Measurements from ENCODE around the gene FBXL7.

DNA sequence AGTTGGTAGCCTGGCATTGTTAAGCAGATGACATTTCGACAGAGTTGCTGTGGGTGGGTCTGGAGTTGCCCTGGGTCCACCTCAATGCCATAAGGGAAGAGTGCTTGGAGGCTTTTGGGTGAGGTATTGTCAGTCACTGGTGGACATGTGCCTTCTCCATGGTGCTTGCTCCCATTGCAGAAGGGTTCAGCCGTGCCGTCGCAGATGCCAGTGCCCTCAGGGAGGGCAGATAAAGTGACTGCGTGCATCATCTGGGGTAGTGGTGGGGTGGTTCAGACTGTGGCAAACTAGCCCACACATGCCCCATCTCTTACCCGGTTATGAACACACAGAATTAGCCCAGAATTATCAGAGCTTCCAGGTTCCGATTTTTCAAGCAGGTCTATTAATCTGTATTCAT is 71.6 kb downstream of the FBXL7 start:
- TF ChIP-seq, protein P1, sequence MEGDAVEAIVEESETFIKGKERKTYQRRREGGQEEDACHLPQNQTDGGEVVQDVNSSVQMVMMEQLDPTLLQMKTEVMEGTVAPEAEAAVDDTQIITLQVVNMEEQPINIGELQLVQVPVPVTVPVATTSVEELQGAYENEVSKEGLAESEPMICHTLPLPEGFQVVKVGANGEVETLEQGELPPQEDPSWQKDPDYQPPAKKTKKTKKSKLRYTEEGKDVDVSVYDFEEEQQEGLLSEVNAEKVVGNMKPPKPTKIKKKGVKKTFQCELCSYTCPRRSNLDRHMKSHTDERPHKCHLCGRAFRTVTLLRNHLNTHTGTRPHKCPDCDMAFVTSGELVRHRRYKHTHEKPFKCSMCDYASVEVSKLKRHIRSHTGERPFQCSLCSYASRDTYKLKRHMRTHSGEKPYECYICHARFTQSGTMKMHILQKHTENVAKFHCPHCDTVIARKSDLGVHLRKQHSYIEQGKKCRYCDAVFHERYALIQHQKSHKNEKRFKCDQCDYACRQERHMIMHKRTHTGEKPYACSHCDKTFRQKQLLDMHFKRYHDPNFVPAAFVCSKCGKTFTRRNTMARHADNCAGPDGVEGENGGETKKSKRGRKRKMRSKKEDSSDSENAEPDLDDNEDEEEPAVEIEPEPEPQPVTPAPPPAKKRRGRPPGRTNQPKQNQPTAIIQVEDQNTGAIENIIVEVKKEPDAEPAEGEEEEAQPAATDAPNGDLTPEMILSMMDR (conservative IDR thresholded peaks at IDR 0.05; ENCODE audit: low read depth in 2 of 2): no peak
- TF ChIP-seq EZH2 (IDR thresholded peaks at IDR 0.05; ENCODE audit: low read depth, unreplicated experiment) (no peak), EZH2phosphoT487 (IDR thresholded peaks at IDR 0.05; ENCODE audit: unreplicated experiment) (no peak), POLR2AphosphoS5 (IDR thresholded peaks at IDR 0.05; ENCODE audit: low read depth) (no peak), CREB1 (CRISPR knock-in tag; IDR thresholded peaks at IDR 0.05; ENCODE audit: low read depth) (no peak), STAT1 (IDR thresholded peaks at IDR 0.05; ENCODE audit: unreplicated experiment) (no peak)
- TF ChIP-seq, protein P2, sequence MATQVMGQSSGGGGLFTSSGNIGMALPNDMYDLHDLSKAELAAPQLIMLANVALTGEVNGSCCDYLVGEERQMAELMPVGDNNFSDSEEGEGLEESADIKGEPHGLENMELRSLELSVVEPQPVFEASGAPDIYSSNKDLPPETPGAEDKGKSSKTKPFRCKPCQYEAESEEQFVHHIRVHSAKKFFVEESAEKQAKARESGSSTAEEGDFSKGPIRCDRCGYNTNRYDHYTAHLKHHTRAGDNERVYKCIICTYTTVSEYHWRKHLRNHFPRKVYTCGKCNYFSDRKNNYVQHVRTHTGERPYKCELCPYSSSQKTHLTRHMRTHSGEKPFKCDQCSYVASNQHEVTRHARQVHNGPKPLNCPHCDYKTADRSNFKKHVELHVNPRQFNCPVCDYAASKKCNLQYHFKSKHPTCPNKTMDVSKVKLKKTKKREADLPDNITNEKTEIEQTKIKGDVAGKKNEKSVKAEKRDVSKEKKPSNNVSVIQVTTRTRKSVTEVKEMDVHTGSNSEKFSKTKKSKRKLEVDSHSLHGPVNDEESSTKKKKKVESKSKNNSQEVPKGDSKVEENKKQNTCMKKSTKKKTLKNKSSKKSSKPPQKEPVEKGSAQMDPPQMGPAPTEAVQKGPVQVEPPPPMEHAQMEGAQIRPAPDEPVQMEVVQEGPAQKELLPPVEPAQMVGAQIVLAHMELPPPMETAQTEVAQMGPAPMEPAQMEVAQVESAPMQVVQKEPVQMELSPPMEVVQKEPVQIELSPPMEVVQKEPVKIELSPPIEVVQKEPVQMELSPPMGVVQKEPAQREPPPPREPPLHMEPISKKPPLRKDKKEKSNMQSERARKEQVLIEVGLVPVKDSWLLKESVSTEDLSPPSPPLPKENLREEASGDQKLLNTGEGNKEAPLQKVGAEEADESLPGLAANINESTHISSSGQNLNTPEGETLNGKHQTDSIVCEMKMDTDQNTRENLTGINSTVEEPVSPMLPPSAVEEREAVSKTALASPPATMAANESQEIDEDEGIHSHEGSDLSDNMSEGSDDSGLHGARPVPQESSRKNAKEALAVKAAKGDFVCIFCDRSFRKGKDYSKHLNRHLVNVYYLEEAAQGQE (IDR thresholded peaks at IDR 0.05; ENCODE audit: unreplicated experiment): no peak
